DND-41 (cell line): ENCODE data around the gene PDE4B.

ENCODE experiments used
- ATAC-seq: fragments of 200-7000 bp; cut with Tn5 transposase; 3 replicates; pipeline ENCODE4 v1.9.1; 2021; ENCODE audit warnings: low read depth; ENCODE audit not compliant: insufficient read depth
- DNase-seq: peaks from one replicate; pipeline ENCODE4 v3.0.0-alpha.2; 2020
- H2AFZ ChIP-seq: 2 replicates; pipeline ENCODE4 v1.6.0; 2012; ENCODE audit warnings: low read depth, low read length
- H3K27ac ChIP-seq: 2 replicates; pipeline ENCODE4 v1.5.1; 2012; ENCODE audit warnings: low read length, inconsistent platforms
- H3K27me3 ChIP-seq: fragments of 200-600 bp; sonication (generic); 2 replicates; pipeline ENCODE4 v1.6.0; 2012; ENCODE audit warnings: low read length, mild to moderate bottlenecking, inconsistent platforms; ENCODE audit not compliant: insufficient read depth, poor library complexity
- H3K36me3 ChIP-seq: 2 replicates; pipeline ENCODE4 v1.5.1; 2012; ENCODE audit warnings: low read length, inconsistent platforms; ENCODE audit not compliant: insufficient read depth
- H3K4me1 ChIP-seq: 2 replicates; pipeline ENCODE4 v1.5.1; 2012; ENCODE audit warnings: mild to moderate bottlenecking, low read length; ENCODE audit not compliant: insufficient read depth
- H3K4me2 ChIP-seq: 2 replicates; pipeline ENCODE4 v1.6.0; 2012; ENCODE audit warnings: mild to moderate bottlenecking, moderate library complexity, low read length, inconsistent platforms; ENCODE audit not compliant: insufficient read depth
- H3K4me3 ChIP-seq, 2 experiments: fragments of 200-600 bp in 1 of 2; shearing (Covaris generic) in 1 of 2; 2 replicates each; pipeline ENCODE4 v1.5.1; 2012 to 2016; ENCODE audit warnings: inconsistent platforms in 2 of 2, low read length in 2 of 2, mild to moderate bottlenecking in 2 of 2, low read depth in 1 of 2, moderate library complexity in 1 of 2
- H3K79me2 ChIP-seq: 2 replicates; pipeline ENCODE4 v1.6.0; 2012; ENCODE audit warnings: low read length, inconsistent platforms; ENCODE audit not compliant: insufficient read depth
- H3K9ac ChIP-seq: 2 replicates; pipeline ENCODE4 v1.6.0; 2012; ENCODE audit warnings: low read depth, mild to moderate bottlenecking, inconsistent platforms, low read length, moderate library complexity
- H3K9me3 ChIP-seq: 2 replicates; pipeline ENCODE4 v1.5.1; 2012; ENCODE audit warnings: low read length, moderate library complexity, mild to moderate bottlenecking, inconsistent platforms; ENCODE audit not compliant: insufficient read depth, severe bottlenecking
- H4K20me1 ChIP-seq: 2 replicates; pipeline ENCODE4 v1.6.0; 2012; ENCODE audit warnings: low read length; ENCODE audit not compliant: insufficient read depth
- EZH2 ChIP-seq: IDR thresholded peaks from 3 replicates; pipeline ENCODE4 v1.6.1; 2012; ENCODE audit warnings: borderline replicate concordance, low read depth, mild to moderate bottlenecking, moderate library complexity, low read length, inconsistent platforms; ENCODE audit not compliant: severe bottlenecking
- TF ChIP-seq, protein P1 (sequence below): IDR thresholded peaks from 2 replicates; pipeline ENCODE4 v1.5.1; 2012; ENCODE audit warnings: borderline replicate concordance, low read length, moderate library complexity, mild to moderate bottlenecking; ENCODE audit not compliant: poor library complexity, severe bottlenecking; ENCODE audit errors: extremely low read depth

PDE4B gene

GRCh38 chr1:65959896-65960567, 167.3 kb downstream of the PDE4B start:
- no peak overlapping the region for H3K4me2 ChIP-seq
- H3K4me3 ChIP-seq: no peak overlapping the region
- no peak overlapping the region for H3K9ac ChIP-seq
- no peak overlapping the region for H3K27ac ChIP-seq
- H3K36me3 ChIP-seq: no peaks in the 10 kb centered on the region
- ATAC-seq (no peak), DNase-seq (no peak)
- no peak overlapping the region for H2AFZ ChIP-seq
- H3K79me2 ChIP-seq: no peaks in the 10 kb centered on the region
- no peaks in the 10 kb centered on the region for H3K27me3 ChIP-seq
- H3K9me3 ChIP-seq: no peaks in the 10 kb centered on the region
- H3K4me1 ChIP-seq: no peaks in the 10 kb centered on the region
- H4K20me1 ChIP-seq: no peaks in the 10 kb centered on the region
- TF ChIP-seq, protein P1, sequence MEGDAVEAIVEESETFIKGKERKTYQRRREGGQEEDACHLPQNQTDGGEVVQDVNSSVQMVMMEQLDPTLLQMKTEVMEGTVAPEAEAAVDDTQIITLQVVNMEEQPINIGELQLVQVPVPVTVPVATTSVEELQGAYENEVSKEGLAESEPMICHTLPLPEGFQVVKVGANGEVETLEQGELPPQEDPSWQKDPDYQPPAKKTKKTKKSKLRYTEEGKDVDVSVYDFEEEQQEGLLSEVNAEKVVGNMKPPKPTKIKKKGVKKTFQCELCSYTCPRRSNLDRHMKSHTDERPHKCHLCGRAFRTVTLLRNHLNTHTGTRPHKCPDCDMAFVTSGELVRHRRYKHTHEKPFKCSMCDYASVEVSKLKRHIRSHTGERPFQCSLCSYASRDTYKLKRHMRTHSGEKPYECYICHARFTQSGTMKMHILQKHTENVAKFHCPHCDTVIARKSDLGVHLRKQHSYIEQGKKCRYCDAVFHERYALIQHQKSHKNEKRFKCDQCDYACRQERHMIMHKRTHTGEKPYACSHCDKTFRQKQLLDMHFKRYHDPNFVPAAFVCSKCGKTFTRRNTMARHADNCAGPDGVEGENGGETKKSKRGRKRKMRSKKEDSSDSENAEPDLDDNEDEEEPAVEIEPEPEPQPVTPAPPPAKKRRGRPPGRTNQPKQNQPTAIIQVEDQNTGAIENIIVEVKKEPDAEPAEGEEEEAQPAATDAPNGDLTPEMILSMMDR: no peak
- no peak for TF ChIP-seq EZH2

- Histone ChIP-seq H3K27me3 (no peaks in the 10 kb centered on the region), H3K9ac (no peak overlapping the region), H3K36me3 (no peaks in the 10 kb centered on the region), H3K79me2 (no peaks in the 10 kb centered on the region), H4K20me1 (no peaks in the 10 kb centered on the region), H3K27ac (no peak overlapping the region), H3K4me2 (no peak overlapping the region), H3K4me1 (no peaks in the 10 kb centered on the region), H2AFZ (no peak overlapping the region), H3K4me3 (no peak overlapping the region), H3K9me3 (no peaks in the 10 kb centered on the region)
- no peak for DNase-seq
- ATAC-seq: no peak
- no peak for TF ChIP-seq EZH2
- TF ChIP-seq, protein P1: no peak
Observed at GRCh38 chr1:65963156-65963888, 170.6 kb downstream of the PDE4B start.

DNA sequence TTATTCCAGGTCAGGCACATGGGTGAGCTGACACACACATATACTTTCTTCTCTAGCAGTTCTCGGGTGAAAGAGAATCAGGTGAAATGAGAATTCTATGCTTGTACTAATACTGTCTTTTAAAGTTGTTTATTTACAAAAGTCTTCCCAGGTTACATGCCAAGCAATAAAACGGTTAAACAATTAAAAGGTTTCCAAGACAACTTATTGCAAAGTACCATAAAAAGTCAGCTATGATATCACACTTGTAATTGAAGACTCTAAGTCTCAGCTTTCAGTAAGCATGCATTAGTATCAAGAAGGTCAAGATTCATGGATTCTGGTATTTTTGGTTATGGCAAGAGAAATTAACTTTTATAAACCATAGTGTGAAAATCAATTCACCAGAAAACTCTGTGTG, 171.4 kb downstream of the PDE4B start:
- Histone ChIP-seq H3K27ac (no peak overlapping the region), H3K4me1 (no peaks in the 10 kb centered on the region), H3K4me3 (no peak overlapping the region), H3K9me3 (no peaks in the 10 kb centered on the region), H3K36me3 (no peaks in the 10 kb centered on the region), H2AFZ (no peak overlapping the region), H3K9ac (no peak overlapping the region), H4K20me1 (no peaks in the 10 kb centered on the region), H3K27me3 (no peaks in the 10 kb centered on the region), H3K79me2 (no peaks in the 10 kb centered on the region), H3K4me2 (no peak overlapping the region)
- no peak for TF ChIP-seq EZH2
- TF ChIP-seq, protein P1: no peak
- ATAC-seq (no peak), DNase-seq (no peak)
